Endodermal cell (in vitro differentiated cells): Measurements from ENCODE around the gene STRADB. TPM values are rescaled to one million over a fixed set of nuclear protein-coding genes. Genes with fewer than 3 reads are reported as not detected.

Experiments
- DNase-seq: peaks from one replicate; pipeline ENCODE4 v3.0.0-alpha.2; 2017
- H3K27ac ChIP-seq: 2 replicates; pipeline ENCODE4 v1.5.1; 2013; ENCODE audit warnings: mild to moderate bottlenecking, low read depth, low read length, moderate library complexity
- H3K27me3 ChIP-seq: 2 replicates; pipeline ENCODE4 v1.6.1; 2013; ENCODE audit warnings: mild to moderate bottlenecking, low read length, moderate library complexity; ENCODE audit not compliant: insufficient read depth, control insufficient read depth, poor library complexity, severe bottlenecking
- H3K36me3 ChIP-seq: 2 replicates; pipeline ENCODE4 v1.7.0; 2013; ENCODE audit warnings: mild to moderate bottlenecking, low read length, moderate library complexity; ENCODE audit not compliant: control insufficient read depth, insufficient read depth
- H3K4me1 ChIP-seq: one replicate; pipeline ENCODE4 v1.7.0; 2013; ENCODE audit warnings: low read length; ENCODE audit not compliant: control insufficient read depth, insufficient read depth
- H3K4me3 ChIP-seq: 2 replicates; pipeline ENCODE4 v1.5.1; 2013; ENCODE audit warnings: mild to moderate bottlenecking, low read length, moderate library complexity
- H3K9ac ChIP-seq: 2 replicates; pipeline ENCODE4 v1.6.1; 2013; ENCODE audit warnings: mild to moderate bottlenecking, low read length, moderate library complexity; ENCODE audit not compliant: poor library complexity, severe bottlenecking; ENCODE audit errors: extremely low read depth
- H3K9me3 ChIP-seq: 2 replicates; pipeline ENCODE4 v1.6.1; 2013; ENCODE audit warnings: mild to moderate bottlenecking, low read length, moderate library complexity; ENCODE audit not compliant: control insufficient read depth
- H3K27ac Mint-ChIP-seq: 2 replicates; pipeline ENCODE4 v1.8.0; 2020; ENCODE audit warnings: mixed read lengths
- H3K27me3 Mint-ChIP-seq: 2 replicates; pipeline ENCODE4 v1.8.0; 2021; ENCODE audit warnings: mild to moderate bottlenecking, mixed read lengths; ENCODE audit not compliant: insufficient read depth
- H3K36me3 Mint-ChIP-seq: 2 replicates; pipeline ENCODE4 v1.8.0; 2020; ENCODE audit warnings: low read depth, mixed read lengths
- H3K4me1 Mint-ChIP-seq: 2 replicates; pipeline ENCODE4 v1.8.0; 2020; ENCODE audit warnings: mixed read lengths
- H3K4me3 Mint-ChIP-seq: 2 replicates; pipeline ENCODE4 v1.8.0; 2020; ENCODE audit warnings: mild to moderate bottlenecking, moderate library complexity, mixed read lengths
- H3K9me3 Mint-ChIP-seq: 2 replicates; pipeline ENCODE4 v1.8.0; 2020; ENCODE audit warnings: mild to moderate bottlenecking, mixed read lengths
- WGBS, 2 experiments: methylation state at CpG; one replicate each; pipeline versions ENCODE4 v1.1.5 to v1.1.7; 2013; ENCODE audit warnings: missing lambda C conversion rate in 2 of 2, mixed read lengths in 1 of 2; ENCODE audit not compliant: insufficient coverage in 1 of 2, insufficient read length in 1 of 2; 5-methylcytosine and 5-hydroxymethylcytosine counted together
- long read RNA-seq, 4 experiments: library from polyadenylated mRNA in 2 of 4; library from RNA in 1 of 4; library from capped mRNA in 1 of 4; stranded (forward) in 3 of 4; unstranded in 1 of 4; transcript quantifications; one replicate each; pipeline ENCODE4 v2.0.0, GENCODE V29; 2020 to 2021; ENCODE audit warnings: inconsistent platforms in 1 of 4
- polyA plus RNA-seq, 2 experiments: library from polyadenylated mRNA; stranded (reverse); fragments of 50-300 nt; gene quantifications; one replicate each; pipeline ENCODE4 v1.2.3, GENCODE V29; 2013
- total RNA-seq, 2 donors: library from RNA; stranded (reverse); fragmentation: NEBNext Ultra II Directional in 1 of 2; extraction: Animal tissue kit (Norgen Biotek cat#: 25700) in 1 of 2; gene quantifications; 2 replicates in 1 of 2; 3 replicates in 1 of 2; pipeline ENCODE4 v1.2.1, GENCODE V29; 2021
- TF ChIP-seq, protein P1 (sequence below): fragments of 200-600 bp; sonication (generic); conservative IDR thresholded peaks from 2 replicates; pipeline ENCODE4 v1.5.0; 2021; ENCODE audit warnings: antibody characterized with exemption, mild to moderate bottlenecking

The STRADB gene, protein sequence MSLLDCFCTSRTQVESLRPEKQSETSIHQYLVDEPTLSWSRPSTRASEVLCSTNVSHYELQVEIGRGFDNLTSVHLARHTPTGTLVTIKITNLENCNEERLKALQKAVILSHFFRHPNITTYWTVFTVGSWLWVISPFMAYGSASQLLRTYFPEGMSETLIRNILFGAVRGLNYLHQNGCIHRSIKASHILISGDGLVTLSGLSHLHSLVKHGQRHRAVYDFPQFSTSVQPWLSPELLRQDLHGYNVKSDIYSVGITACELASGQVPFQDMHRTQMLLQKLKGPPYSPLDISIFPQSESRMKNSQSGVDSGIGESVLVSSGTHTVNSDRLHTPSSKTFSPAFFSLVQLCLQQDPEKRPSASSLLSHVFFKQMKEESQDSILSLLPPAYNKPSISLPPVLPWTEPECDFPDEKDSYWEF
- total RNA-seq: 10 to 100 TPM; 39.7 to 50.1 TPM
- polyA plus RNA-seq (2013, experiment 1 of 2): 40.0 TPM
- polyA plus RNA-seq (2013, experiment 2 of 2): 36.1 TPM
- long read RNA-seq, experiment 1, transcript STRADB-201 (12 exons, 2,293 nt): major isoform, 8 of 22 reads
- long read RNA-seq, experiment 1, partial matches to known transcripts: 9 of 22 reads
- long read RNA-seq, experiment 1, other reads (novel, unspliced or antisense): 5 of 22 reads
- long read RNA-seq, experiment 2, transcript STRADB-201 (12 exons, 2,293 nt): major isoform, 78 of 97 reads
- long read RNA-seq, experiment 2, partial matches to known transcripts: 2 of 97 reads
- long read RNA-seq, experiment 2, other reads (novel, unspliced or antisense): 16 of 97 reads
- long read RNA-seq, experiment 3, transcript STRADB-201 (12 exons, 2,293 nt): major isoform, 186 of 235 reads
- long read RNA-seq, experiment 3, partial matches to known transcripts: 5 of 235 reads
- long read RNA-seq, experiment 3, other reads (novel, unspliced or antisense): 42 of 235 reads
- long read RNA-seq, experiment 4: 0 reads

DNA sequence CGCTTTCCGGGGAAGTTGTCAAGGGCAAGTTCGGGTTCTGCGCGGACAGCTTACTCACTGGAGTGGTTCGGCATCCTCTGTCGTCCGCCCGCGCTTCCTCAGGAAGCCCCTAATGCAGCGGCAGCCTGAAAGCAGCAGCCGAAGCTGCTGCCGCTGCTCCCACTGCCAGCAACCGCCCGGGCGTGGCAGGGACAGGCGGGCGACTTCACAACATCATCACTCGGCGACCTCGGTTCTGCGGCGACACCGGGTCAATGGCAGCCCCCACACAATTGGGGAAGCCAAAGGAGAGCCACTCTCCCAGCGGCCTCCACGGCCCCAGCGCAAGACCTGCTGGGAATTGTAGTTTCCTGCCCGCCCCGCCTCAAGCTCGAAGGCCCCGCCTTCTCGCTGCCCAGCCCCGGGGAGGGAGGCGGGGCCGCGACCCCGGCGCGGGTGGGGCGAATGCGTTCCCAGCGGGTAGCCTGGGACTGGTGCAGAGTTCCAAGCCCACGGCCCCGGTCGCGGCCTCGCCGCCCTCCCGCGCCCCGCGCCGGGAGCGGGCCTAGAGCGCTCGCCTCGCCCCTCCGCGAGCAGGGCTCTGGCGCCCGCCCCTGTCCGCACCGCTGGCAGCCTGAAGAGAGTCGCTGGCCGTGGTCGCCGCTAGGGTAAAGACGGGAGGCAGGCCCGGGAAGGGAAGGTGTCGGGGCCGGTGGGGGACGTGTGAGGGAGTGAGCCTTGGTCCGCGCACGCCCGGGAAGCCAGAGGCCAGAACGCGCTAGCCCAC is at the start of gene STRADB, which contains the start of gene TRAK2:
STRADB (plus strand) TSS at position 449 of the 766 bp plus-strand sequence. CDS start 3,101 bp downstream, outside the sequence.
TRAK2 (minus strand) TSS at position 167 of the 766 bp plus-strand sequence. CDS start 30,951 bp downstream, outside the sequence.
- TF ChIP-seq, protein P1, sequence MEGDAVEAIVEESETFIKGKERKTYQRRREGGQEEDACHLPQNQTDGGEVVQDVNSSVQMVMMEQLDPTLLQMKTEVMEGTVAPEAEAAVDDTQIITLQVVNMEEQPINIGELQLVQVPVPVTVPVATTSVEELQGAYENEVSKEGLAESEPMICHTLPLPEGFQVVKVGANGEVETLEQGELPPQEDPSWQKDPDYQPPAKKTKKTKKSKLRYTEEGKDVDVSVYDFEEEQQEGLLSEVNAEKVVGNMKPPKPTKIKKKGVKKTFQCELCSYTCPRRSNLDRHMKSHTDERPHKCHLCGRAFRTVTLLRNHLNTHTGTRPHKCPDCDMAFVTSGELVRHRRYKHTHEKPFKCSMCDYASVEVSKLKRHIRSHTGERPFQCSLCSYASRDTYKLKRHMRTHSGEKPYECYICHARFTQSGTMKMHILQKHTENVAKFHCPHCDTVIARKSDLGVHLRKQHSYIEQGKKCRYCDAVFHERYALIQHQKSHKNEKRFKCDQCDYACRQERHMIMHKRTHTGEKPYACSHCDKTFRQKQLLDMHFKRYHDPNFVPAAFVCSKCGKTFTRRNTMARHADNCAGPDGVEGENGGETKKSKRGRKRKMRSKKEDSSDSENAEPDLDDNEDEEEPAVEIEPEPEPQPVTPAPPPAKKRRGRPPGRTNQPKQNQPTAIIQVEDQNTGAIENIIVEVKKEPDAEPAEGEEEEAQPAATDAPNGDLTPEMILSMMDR: peak; percentile 71
- Histone ChIP-seq H3K27me3 (no peaks in the 10 kb centered on the region), H3K4me1 (peaks cover 4% of the 10 kb centered on the region), H3K36me3 (no peaks in the 10 kb centered on the region), H3K4me3 (peak within 1 kb of the TSS; percentile 95), H3K27ac (peak within 1 kb of the TSS; percentile 34), H3K9ac (peak within 1 kb of the TSS; percentile 59), H3K9me3 (no peaks in the 10 kb centered on the region)
- Mint-ChIP-seq H3K9me3 (no peaks in the 10 kb centered on the region), H3K27me3 (no peaks in the 10 kb centered on the region), H3K4me1 (peaks cover 40% of the 10 kb centered on the region), H3K4me3 (peak within 1 kb of the TSS; percentile 94), H3K36me3 (no peaks in the 10 kb centered on the region), H3K27ac (peak within 1 kb of the TSS; percentile 95)
- peak; percentile 98 for DNase-seq
- WGBS, 2 experiments: 0 to 2% methylated on average over 12 to 78 of the region's 78 CpGs

- H3K27ac Mint-ChIP-seq: no peak overlapping the region
- no peaks in the 10 kb centered on the region for H3K9me3 Mint-ChIP-seq
- Histone ChIP-seq H3K27ac (no peak overlapping the region), H3K36me3 (peaks cover 13% of the 10 kb centered on the region), H3K4me3 (no peak overlapping the region), H3K27me3 (no peaks in the 10 kb centered on the region), H3K4me1 (peaks cover 10% of the 10 kb centered on the region), H3K9ac (no peak overlapping the region), H3K9me3 (no peaks in the 10 kb centered on the region)
- H3K4me3 Mint-ChIP-seq: no peak overlapping the region
- peaks cover 5% of the 10 kb centered on the region for H3K36me3 Mint-ChIP-seq
- DNase-seq: no peak
- TF ChIP-seq, protein P1: no peak
- peaks cover 16% of the 10 kb centered on the region for H3K4me1 Mint-ChIP-seq
- H3K27me3 Mint-ChIP-seq: no peaks in the 10 kb centered on the region
- WGBS, 2 experiments: 100% methylated on average over 1 to 2 of the region's 3 CpGs
These were observed 49.7 kb upstream of the STRADB start for GRCh38 chr2:201401815-201402214.
